H1 (cell line): ENCODE measurements around the gene TAF4. TPM values are rescaled to one million over a fixed set of nuclear protein-coding genes. Genes with fewer than 3 reads are reported as not detected.
A peak's percentile ranks its signal among the peaks of the same experiment; 100 is the strongest.

Experiments
- CTCF ChIA-PET: fragments of 300-600 bp; sonication (Branson Sonifier 250); formaldehyde crosslinking; loops from one replicate; lab custom pipeline; 2021; ENCODE audit not compliant: partially characterized antibody; lab: Charles Lee
- POLR2A ChIA-PET: fragments of 300-600 bp; sonication (Branson Sonifier 250); formaldehyde crosslinking; loops from one replicate; lab custom pipeline; 2021; ENCODE audit warnings: inconsistent platforms; ENCODE audit not compliant: partially characterized antibody; lab: Charles Lee
- DNase-seq, 2 experiments: peaks; one replicate each; pipeline versions ENCODE4 v3.0.0 to v3.0.0-alpha.2; 2010 to 2022; ENCODE audit warnings: low spot score in 2 of 2, low read depth in 1 of 2, mixed read lengths in 1 of 2
- FAIRE-seq: peaks from 2 replicates; lab custom pipeline; 2011; peaks lifted over from hg19 to GRCh38; lab: Jason Lieb, UNC
- H2AFZ ChIP-seq: 2 replicates; pipeline ENCODE4 v1.8.1; 2012; ENCODE audit warnings: low read length, inconsistent platforms
- H2AK5ac ChIP-seq: 2 replicates; pipeline ENCODE4 v1.6.1; 2013; ENCODE audit warnings: low read depth, low read length
- H2BK120ac ChIP-seq: replicated peaks from 2 replicates; pipeline ENCODE3; 2013; ENCODE audit warnings: low read depth, low read length, inconsistent platforms
- H2BK12ac ChIP-seq: 2 replicates; pipeline ENCODE4 v1.6.1; 2013; ENCODE audit warnings: low read depth, low read length
- H2BK15ac ChIP-seq: 2 replicates; pipeline ENCODE4 v1.6.1; 2013; ENCODE audit warnings: low read length
- H2BK20ac ChIP-seq: 2 replicates; pipeline ENCODE4 v1.6.1; 2013; ENCODE audit warnings: low read length
- H2BK5ac ChIP-seq: 2 replicates; pipeline ENCODE4 v1.6.1; 2013; ENCODE audit warnings: low read depth, low read length
- H3K14ac ChIP-seq: 2 replicates; pipeline ENCODE4 v1.6.1; 2013; ENCODE audit warnings: inconsistent platforms; ENCODE audit not compliant: insufficient read length
- H3K18ac ChIP-seq: 2 replicates; pipeline ENCODE4 v1.6.1; 2013; ENCODE audit warnings: low read length; ENCODE audit errors: extremely low read depth
- H3K23ac ChIP-seq: 2 replicates; pipeline ENCODE4 v1.6.1; 2013; ENCODE audit warnings: inconsistent platforms; ENCODE audit not compliant: insufficient read length
- H3K23me2 ChIP-seq: 2 replicates; pipeline ENCODE4 v1.6.1; 2013; ENCODE audit warnings: low read depth, low read length
- H3K27ac ChIP-seq: 2 replicates; pipeline ENCODE4 v1.6.1; 2011; ENCODE audit warnings: low read depth, low read length, inconsistent platforms
- H3K27me3 ChIP-seq, 4 experiments: replicated peaks in 1 of 4; 1 replicate in 1 of 4; 2 replicates in 3 of 4; pipeline versions ENCODE4 v1.6.1 to v1.8.1; 2011 to 2013; ENCODE audit warnings: low read length in 3 of 4, mild to moderate bottlenecking in 3 of 4, inconsistent platforms in 2 of 4, mixed read lengths in 2 of 4, moderate library complexity in 1 of 4; ENCODE audit not compliant: control insufficient read depth in 3 of 4, insufficient read depth in 3 of 4; ENCODE audit errors: extremely low read depth in 1 of 4
- H3K36me3 ChIP-seq, 4 experiments: 2 replicates each; pipeline versions ENCODE4 v1.6.1 to v1.8.1; 2011 to 2013; ENCODE audit warnings: mild to moderate bottlenecking in 4 of 4, low read length in 3 of 4, moderate library complexity in 2 of 4, control low read depth in 1 of 4, inconsistent platforms in 1 of 4; ENCODE audit not compliant: insufficient read depth in 4 of 4, control insufficient read depth in 2 of 4
- H3K4ac ChIP-seq: replicated peaks from 2 replicates; pipeline ENCODE3; 2013; ENCODE audit warnings: low read length, low read depth, mixed read lengths, inconsistent platforms; ENCODE audit not compliant: insufficient read length
- H3K4me1 ChIP-seq, 4 experiments: replicated peaks in 1 of 4; 1 replicate in 1 of 4; 2 replicates in 3 of 4; pipeline versions ENCODE4 v1.6.1 to v1.8.1; 2011 to 2013; ENCODE audit warnings: low read length in 3 of 4, inconsistent platforms in 2 of 4, mixed read lengths in 1 of 4; ENCODE audit not compliant: insufficient read depth in 4 of 4, control insufficient read depth in 3 of 4
- H3K4me2 ChIP-seq, 2 experiments: 2 replicates each; pipeline versions ENCODE4 v1.6.1 to v1.8.1; 2011 to 2013; ENCODE audit warnings: low read depth in 2 of 2, low read length in 2 of 2, control low read depth in 1 of 2, inconsistent platforms in 1 of 2, mild to moderate bottlenecking in 1 of 2; ENCODE audit not compliant: insufficient read depth in 1 of 2
- H3K4me3 ChIP-seq, 4 experiments: fragments of 200-600, 300-600 bp in 1 of 4; sonication (generic), shearing (Covaris generic), sonication (Bioruptor Twin) in 1 of 4; 2 replicates each; pipeline versions ENCODE4 v1.5.1 to v1.8.1; 2011 to 2016; ENCODE audit warnings: low read length in 4 of 4, low read depth in 3 of 4, control low read depth in 2 of 4, inconsistent platforms in 2 of 4, mild to moderate bottlenecking in 2 of 4, mixed read lengths in 1 of 4, moderate library complexity in 1 of 4; ENCODE audit not compliant: insufficient read depth in 2 of 4; ENCODE audit errors: extremely low read depth in 1 of 4
- H3K56ac ChIP-seq: replicated peaks from 2 replicates; pipeline ENCODE3; 2013; ENCODE audit warnings: low read depth, mild to moderate bottlenecking, mixed read lengths, low read length, inconsistent platforms; ENCODE audit not compliant: insufficient read length
- H3K79me1 ChIP-seq: 2 replicates; pipeline ENCODE4 v1.6.1; 2013; ENCODE audit warnings: low read depth, low read length, control low read depth
- H3K79me2 ChIP-seq, 2 experiments: 2 replicates each; pipeline versions ENCODE4 v1.6.1 to v1.8.1; 2012 to 2013; ENCODE audit warnings: low read length in 2 of 2, mild to moderate bottlenecking in 2 of 2, inconsistent platforms in 1 of 2; ENCODE audit not compliant: insufficient read depth in 2 of 2, control insufficient read depth in 1 of 2
- H3K9ac ChIP-seq, 4 experiments: replicated peaks in 1 of 4; 1 replicate in 1 of 4; 2 replicates in 3 of 4; pipeline versions ENCODE4 v1.6.1 to v1.8.1; 2011 to 2013; ENCODE audit warnings: low read depth in 3 of 4, low read length in 3 of 4, control low read depth in 2 of 4, mild to moderate bottlenecking in 2 of 4, moderate library complexity in 2 of 4, inconsistent platforms in 1 of 4; ENCODE audit errors: extremely low read depth in 1 of 4
- H3K9me3 ChIP-seq, 2 experiments: 2 replicates each; pipeline versions ENCODE4 v1.6.1 to v1.8.1; 2012 to 2013; ENCODE audit warnings: mild to moderate bottlenecking in 2 of 2, moderate library complexity in 2 of 2, control low read depth in 1 of 2, inconsistent platforms in 1 of 2, low read depth in 1 of 2, low read length in 1 of 2, mixed read lengths in 1 of 2; ENCODE audit not compliant: insufficient read depth in 2 of 2
- H4K20me1 ChIP-seq, 2 experiments: replicated peaks in 1 of 2; 2 replicates each; pipeline versions ENCODE3 to v1.8.1; 2011 to 2013; ENCODE audit warnings: inconsistent platforms in 2 of 2, low read length in 2 of 2, mild to moderate bottlenecking in 1 of 2; ENCODE audit not compliant: insufficient read depth in 2 of 2, control insufficient read depth in 1 of 2
- H4K5ac ChIP-seq: 2 replicates; pipeline ENCODE4 v1.6.1; 2013; ENCODE audit warnings: low read length, low read depth, mixed read lengths, inconsistent platforms; ENCODE audit not compliant: insufficient read length
- H4K8ac ChIP-seq: 2 replicates; pipeline ENCODE4 v1.8.0; 2013; ENCODE audit warnings: mild to moderate bottlenecking, moderate library complexity, low read length, inconsistent platforms; ENCODE audit not compliant: insufficient read depth; ENCODE audit errors: extremely low read depth
- H4K91ac ChIP-seq: replicated peaks from 2 replicates; pipeline ENCODE3; 2013; ENCODE audit warnings: low read length, mixed read lengths, inconsistent platforms; ENCODE audit not compliant: insufficient read length
- GTF2F1 ChIP-seq: IDR thresholded peaks from 2 replicates; pipeline ENCODE4 v1.6.1; 2012; ENCODE audit warnings: low read depth, low read length, improper control_type of control experiment, borderline replicate concordance
- NRF1 ChIP-seq: IDR thresholded peaks from 2 replicates; pipeline ENCODE4 v1.6.1; 2011; ENCODE audit warnings: mild to moderate bottlenecking, low read depth, low read length, improper control_type of control experiment
- SP4 ChIP-seq: IDR thresholded peaks from 2 replicates; pipeline ENCODE4 v1.6.1; 2012; ENCODE audit warnings: low read length, inconsistent platforms
- TBP ChIP-seq: IDR thresholded peaks from 2 replicates; pipeline ENCODE4 v1.6.1; 2011; ENCODE audit warnings: low read depth, low read length, improper control_type of control experiment
- TCF12 ChIP-seq: IDR thresholded peaks from 2 replicates; pipeline ENCODE4 v1.6.1; 2011; ENCODE audit warnings: low read depth, mild to moderate bottlenecking, low read length
- WGBS, 2 experiments: shearing (Covaris generic) in 1 of 2; methylation state at CpG; one replicate each; pipeline versions ENCODE4 v1.1.6 to v1.1.7; 2013 to 2015; ENCODE audit warnings: low lambda C conversion rate in 2 of 2, mixed read lengths in 2 of 2, inconsistent platforms in 1 of 2, low coverage in 1 of 2, missing lambda C conversion rate in 1 of 2; ENCODE audit not compliant: insufficient replicate concordance in 2 of 2, insufficient coverage in 1 of 2, insufficient read length in 1 of 2; ENCODE audit errors: extremely low coverage in 1 of 2, missing lambda C conversion rate in 1 of 2; 5-methylcytosine and 5-hydroxymethylcytosine counted together
- polyA plus RNA-seq, 7 experiments: library from polyadenylated mRNA; depleted of rRNA in 3 of 7; stranded (reverse) in 5 of 7; unstranded in 2 of 7; fragments of >200 nt in 5 of 7; fragments of 200-250 nt in 2 of 7; gene quantifications; 1 replicate in 5 of 7; 2 replicates in 1 of 7; 4 replicates in 1 of 7; pipeline versions ENCODE4 v1.2.1 to v1.2.3, GENCODE V29; 2011 to 2013; ENCODE audit warnings: missing spikeins in 2 of 7, mixed read lengths in 2 of 7
- total RNA-seq: library from RNA; stranded (reverse); fragmentation: NEBNext Ultra II Directional; extraction: Animal tissue kit (Norgen Biotek cat#: 25700); gene quantifications from 2 replicates; pipeline ENCODE4 v1.2.1, GENCODE V29; 2021

TAF4 gene
- total and polyA plus RNA-seq, 2 of the 8 experiments (the other 6 are each of a cell fraction or from before 2014, with no cell fraction given) = 16.0 to 30.1 TPM

DNA sequence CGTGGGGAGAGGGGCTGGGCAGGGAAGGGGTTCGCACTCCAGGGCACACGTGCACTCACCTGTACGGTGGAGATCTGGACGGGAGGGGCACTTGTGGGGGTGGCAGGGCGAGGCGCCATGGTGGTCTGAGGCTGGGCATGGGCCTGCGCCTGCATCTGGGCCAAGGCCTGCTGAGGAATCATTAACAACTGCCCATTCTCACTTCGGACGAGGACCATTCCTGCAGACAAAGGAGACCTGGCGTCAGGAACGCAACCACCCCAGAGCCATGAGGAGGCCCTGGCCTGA is 51.2 kb downstream of the TAF4 start:
- DNase-seq (no peak), FAIRE-seq (no peak)
- Histone ChIP-seq H3K23me2 (no peaks in the 10 kb centered on the region), H2BK15ac (no peak overlapping the region), H3K79me1 (peaks cover 24% of the 10 kb centered on the region), H4K5ac (no peak overlapping the region), H3K4me3 (no peak overlapping the region), H2BK5ac (peak overlapping the region; percentile 60; the same call in 1 of the 2 replicates), H4K91ac (no peak overlapping the region), H3K4me2 (no peak overlapping the region), H3K56ac (no peak overlapping the region), H3K27ac (no peak overlapping the region), H3K9ac (no peak overlapping the region), H3K23ac (no peak overlapping the region), H3K79me2 (peaks cover 7 to 55% of the 10 kb centered on the region in 2 experiments; a peak in 3 of 4 replicates), H2BK120ac (no peak overlapping the region), H3K4me1 (peaks cover 0 to 2% (median 1%) of the 10 kb centered on the region in 4 experiments; a peak in 3 of 7 replicates), H2BK20ac (no peak overlapping the region), H2BK12ac (no peak overlapping the region), H3K18ac (no peak overlapping the region), H4K8ac (no peak overlapping the region), H3K4ac (no peak overlapping the region), H3K36me3 (peaks cover 4 to 11% (median 8%) of the 10 kb centered on the region in 4 experiments; a peak in 6 of 8 replicates), H3K14ac (no peak overlapping the region), H3K9me3 (no peaks in the 10 kb centered on the region), H4K20me1 (peaks cover 19 to 29% of the 10 kb centered on the region in 2 experiments), H2AK5ac (no peak overlapping the region), H2AFZ (no peak overlapping the region), H3K27me3 (no peaks in the 10 kb centered on the region)
- WGBS, 2 experiments = 78% methylated on average over 11 of the region's 12 CpGs; no CpG with 5 or more reads in 1 of the 2 experiments
- POLR2A ChIA-PET = interaction anchor here (0.8 to 1.9 kb wide), 5 partner anchors 52 to 166 kb away, joined by 3 to 6 read pairs (median 5); no protein-coding TSS in a partner anchor
- CTCF ChIA-PET = interaction anchor here (0.9 to 1.5 kb wide), 3 partner anchors 15 to 110 kb away, joined by 3 to 4 read pairs (median 3); no protein-coding TSS in a partner anchor
- no peak for TF ChIP-seq NRF1
- TF ChIP-seq GTF2F1 = no peak
- no peak for TF ChIP-seq SP4
- no peak for TF ChIP-seq TCF12
- no peak for TF ChIP-seq TBP
